Right atrium auricular region (tissue), 2 donors: ENCODE results near the gene ROS1. TPM values are rescaled to one million over a fixed set of nuclear protein-coding genes. Genes with fewer than 3 reads are reported as not detected.

Source experiments
- DNase-seq: peaks from one replicate; pipeline ENCODE4 v3.0.0-alpha.2; 2019; ENCODE audit warnings: low spot score
- H3K27ac ChIP-seq, 2 donors: fragments of 200-600 bp; sonication (generic); 1 replicate in 1 of 2; 2 replicates in 1 of 2; pipeline ENCODE4 v1.5.1; 2016 to 2019
- H3K27me3 ChIP-seq, 2 donors: fragments of 200-600 bp; sonication (generic); one replicate each; pipeline versions ENCODE4 v1.5.1 to v1.6.0; 2017 to 2019
- H3K36me3 ChIP-seq: fragments of 200-600 bp; sonication (generic); one replicate; pipeline ENCODE4 v1.5.1; 2016
- H3K4me1 ChIP-seq, 2 donors: fragments of 200-600 bp; sonication (generic); one replicate each; pipeline versions ENCODE4 v1.5.1 to v1.6.0; 2017 to 2019
- H3K4me3 ChIP-seq, 2 donors: fragments of 200-600 bp; sonication (generic); 1 replicate in 1 of 2; 2 replicates in 1 of 2; pipeline ENCODE4 v1.5.1; 2017 to 2019; ENCODE audit warnings: mild to moderate bottlenecking in 1 of 2, moderate library complexity in 1 of 2
- H3K9me3 ChIP-seq, 2 donors: fragments of 200-600 bp; sonication (generic); one replicate each; pipeline ENCODE4 v1.5.1; 2019
- total RNA-seq, 2 donors: library from RNA; depleted of rRNA; stranded (reverse); fragments of >200 nt; gene quantifications; one replicate each; pipeline ENCODE4 v1.1.0, GENCODE V29; 2016
- TF ChIP-seq, protein P1 (sequence below), 2 donors: fragments of 200-600 bp; sonication (generic); IDR thresholded peaks; one replicate each; pipeline ENCODE4 v1.5.1; 2019; ENCODE audit warnings: antibody characterized with exemption in 2 of 2

Gene ROS1
- total RNA-seq, 2 donors from 2014 or later = not detected

DNA sequence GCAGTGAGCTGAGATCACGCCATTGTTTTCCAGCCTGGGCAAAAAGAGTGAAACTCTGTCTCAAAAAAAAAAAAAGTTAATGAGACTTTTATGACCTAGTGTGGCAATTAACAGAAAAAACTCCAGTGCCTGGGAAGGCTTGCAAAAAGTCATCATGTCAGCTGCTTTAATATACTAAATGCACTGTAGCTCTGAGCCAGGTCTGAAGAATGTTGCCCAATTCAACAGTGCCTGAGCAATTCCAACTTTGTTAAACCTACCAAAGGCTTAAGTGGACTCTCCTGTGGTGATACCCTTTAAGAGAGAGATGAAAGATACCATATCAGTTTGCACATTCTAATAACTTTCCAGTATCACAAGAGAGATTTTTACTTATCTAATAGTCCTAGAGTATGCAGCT lies 6.5 kb upstream of the ROS1 start:
- DNase-seq = no peak
- no peaks in the 10 kb centered on the region for H3K4me1 ChIP-seq

DNA sequence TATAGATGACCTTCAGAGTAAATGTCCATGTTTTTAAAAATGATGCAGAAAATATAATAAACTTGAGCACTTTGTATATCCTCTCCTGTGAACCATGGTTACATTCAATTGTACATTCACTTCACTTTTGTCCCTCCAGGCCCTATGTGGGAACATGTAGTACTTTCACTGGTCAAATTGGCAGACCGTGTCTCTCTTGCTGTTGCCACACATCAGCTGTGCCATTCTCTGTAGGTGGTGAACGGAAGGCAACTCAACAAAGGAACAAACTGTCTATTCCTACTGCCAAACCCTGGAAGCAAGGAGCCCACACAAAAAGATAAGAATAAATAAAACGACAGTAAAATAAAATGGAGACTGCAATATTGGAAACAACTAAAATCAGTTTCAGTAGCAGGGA lies 2.0 kb downstream of the ROS1 start:
- TF ChIP-seq, protein P1, sequence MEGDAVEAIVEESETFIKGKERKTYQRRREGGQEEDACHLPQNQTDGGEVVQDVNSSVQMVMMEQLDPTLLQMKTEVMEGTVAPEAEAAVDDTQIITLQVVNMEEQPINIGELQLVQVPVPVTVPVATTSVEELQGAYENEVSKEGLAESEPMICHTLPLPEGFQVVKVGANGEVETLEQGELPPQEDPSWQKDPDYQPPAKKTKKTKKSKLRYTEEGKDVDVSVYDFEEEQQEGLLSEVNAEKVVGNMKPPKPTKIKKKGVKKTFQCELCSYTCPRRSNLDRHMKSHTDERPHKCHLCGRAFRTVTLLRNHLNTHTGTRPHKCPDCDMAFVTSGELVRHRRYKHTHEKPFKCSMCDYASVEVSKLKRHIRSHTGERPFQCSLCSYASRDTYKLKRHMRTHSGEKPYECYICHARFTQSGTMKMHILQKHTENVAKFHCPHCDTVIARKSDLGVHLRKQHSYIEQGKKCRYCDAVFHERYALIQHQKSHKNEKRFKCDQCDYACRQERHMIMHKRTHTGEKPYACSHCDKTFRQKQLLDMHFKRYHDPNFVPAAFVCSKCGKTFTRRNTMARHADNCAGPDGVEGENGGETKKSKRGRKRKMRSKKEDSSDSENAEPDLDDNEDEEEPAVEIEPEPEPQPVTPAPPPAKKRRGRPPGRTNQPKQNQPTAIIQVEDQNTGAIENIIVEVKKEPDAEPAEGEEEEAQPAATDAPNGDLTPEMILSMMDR (IDR thresholded peaks at IDR 0.05) = no peak
- no peaks in the 10 kb centered on the region for H3K4me1 ChIP-seq
- no peak overlapping the region for H3K27ac ChIP-seq
- no peak overlapping the region for H3K4me3 ChIP-seq
- DNase-seq = no peak
- H3K27me3 ChIP-seq = no peaks in the 10 kb centered on the region
- H3K36me3 ChIP-seq = no peaks in the 10 kb centered on the region
- no peaks in the 10 kb centered on the region for H3K9me3 ChIP-seq

More for the DNA sequence above, 6.5 kb upstream of the ROS1 start:
- Histone ChIP-seq H3K36me3 (no peaks in the 10 kb centered on the region), H3K27me3 (no peaks in the 10 kb centered on the region), H3K4me3 (no peak overlapping the region), H3K9me3 (no peaks in the 10 kb centered on the region), H3K27ac (no peak overlapping the region)
- TF ChIP-seq, protein P1 (IDR thresholded peaks at IDR 0.05) = no peak

DNA sequence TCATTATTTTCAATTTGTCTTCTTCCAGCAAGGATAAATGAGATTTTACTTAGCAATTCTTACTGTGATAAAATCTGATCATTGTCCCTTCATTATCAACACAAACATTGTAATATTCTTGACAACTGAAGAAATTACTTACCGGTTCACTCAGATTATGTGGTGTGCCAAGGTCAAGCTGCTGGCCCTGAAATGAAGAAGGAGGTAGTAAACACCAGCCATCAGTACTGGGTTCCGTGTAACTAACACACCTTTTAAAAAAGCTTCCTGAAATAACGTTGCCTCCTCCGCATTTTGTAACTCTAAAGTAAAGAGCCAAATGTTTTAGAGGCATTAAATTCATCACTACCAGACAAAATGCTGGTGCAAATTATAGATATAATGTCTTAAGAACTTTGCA lies 7.4 kb downstream of the ROS1 start:
- Histone ChIP-seq H3K27me3 (no peaks in the 10 kb centered on the region), H3K36me3 (no peaks in the 10 kb centered on the region), H3K4me1 (no peaks in the 10 kb centered on the region), H3K4me3 (no peak overlapping the region), H3K27ac (no peak overlapping the region), H3K9me3 (no peaks in the 10 kb centered on the region)
- DNase-seq = no peak
- TF ChIP-seq, protein P1 (IDR thresholded peaks at IDR 0.05) = no peak

DNA sequence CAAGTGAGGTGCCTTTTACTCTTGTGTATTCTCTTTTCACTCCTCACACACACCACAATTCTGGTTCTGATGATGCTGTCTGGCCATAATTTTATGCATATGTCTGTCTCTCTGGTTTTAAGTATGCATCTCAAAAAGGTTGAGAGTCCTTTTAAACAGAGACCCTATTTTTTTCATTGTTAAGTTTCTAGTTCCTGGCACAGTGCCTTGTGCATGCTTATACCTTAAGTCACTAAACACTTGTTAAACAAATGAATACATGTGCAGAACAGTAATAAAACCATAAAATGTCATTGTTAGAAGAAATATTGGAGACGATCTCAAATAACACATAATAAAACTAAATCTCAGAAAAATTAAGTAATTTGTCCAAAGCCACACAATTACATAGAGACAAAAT lies 7.9 kb downstream of the ROS1 start:
- TF ChIP-seq, protein P1 (IDR thresholded peaks at IDR 0.05) = no peak
- no peak overlapping the region for H3K27ac ChIP-seq
- no peaks in the 10 kb centered on the region for H3K9me3 ChIP-seq
- no peaks in the 10 kb centered on the region for H3K36me3 ChIP-seq
- H3K27me3 ChIP-seq = no peaks in the 10 kb centered on the region
- H3K4me3 ChIP-seq = no peak overlapping the region
- DNase-seq = no peak
- no peaks in the 10 kb centered on the region for H3K4me1 ChIP-seq

DNA sequence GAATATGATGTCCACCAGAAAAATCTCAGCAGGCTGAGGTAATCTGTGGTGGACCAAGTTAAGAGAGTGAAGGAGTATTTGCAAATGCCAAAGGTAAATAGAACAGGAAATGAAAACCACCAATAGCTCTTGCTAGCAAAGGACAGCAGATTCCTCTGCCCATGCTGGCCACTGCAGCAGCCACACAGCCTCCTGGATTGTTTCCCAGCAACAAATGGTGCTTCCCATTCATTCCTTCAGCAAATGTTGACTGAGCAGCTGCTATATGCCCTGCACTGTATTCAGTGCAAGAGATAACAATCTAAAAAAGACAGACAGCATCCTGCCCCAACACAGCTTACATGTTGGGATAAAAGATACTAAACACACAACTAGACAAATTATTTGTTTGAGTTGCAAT lies 11.0 kb downstream of the ROS1 start:
- Histone ChIP-seq H3K36me3 (no peaks in the 10 kb centered on the region), H3K4me3 (no peak overlapping the region), H3K27me3 (no peaks in the 10 kb centered on the region), H3K27ac (no peak overlapping the region), H3K9me3 (no peaks in the 10 kb centered on the region), H3K4me1 (no peaks in the 10 kb centered on the region)
- TF ChIP-seq, protein P1 (IDR thresholded peaks at IDR 0.05) = no peak
- DNase-seq = no peak

DNA sequence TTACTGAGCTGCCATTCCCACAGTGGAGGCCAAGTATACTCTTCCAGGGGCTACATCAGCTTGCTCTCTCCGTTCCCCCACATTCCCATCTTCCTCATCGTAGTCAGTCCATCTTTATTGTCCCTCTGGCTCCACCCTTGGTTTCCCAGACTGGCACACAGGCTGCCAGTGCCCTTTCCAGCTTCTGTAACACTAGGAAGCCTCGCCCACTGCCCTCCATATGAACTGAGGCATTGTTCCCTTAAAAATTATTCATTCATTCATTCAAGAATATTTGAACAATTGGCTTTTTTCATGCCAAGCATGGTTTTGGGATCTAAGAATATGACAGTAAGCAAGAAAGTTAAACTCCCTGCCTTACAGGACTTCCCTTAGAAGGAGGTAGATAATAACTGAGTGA lies 14.3 kb downstream of the ROS1 start:
- Histone ChIP-seq H3K36me3 (no peaks in the 10 kb centered on the region), H3K4me1 (no peaks in the 10 kb centered on the region), H3K27ac (no peak overlapping the region), H3K27me3 (no peaks in the 10 kb centered on the region), H3K9me3 (no peaks in the 10 kb centered on the region), H3K4me3 (no peak overlapping the region)
- TF ChIP-seq, protein P1 (IDR thresholded peaks at IDR 0.05) = no peak
- DNase-seq = no peak
